ENCODE measurements around the gene UNC13A.

The UNC13A gene

DNA sequence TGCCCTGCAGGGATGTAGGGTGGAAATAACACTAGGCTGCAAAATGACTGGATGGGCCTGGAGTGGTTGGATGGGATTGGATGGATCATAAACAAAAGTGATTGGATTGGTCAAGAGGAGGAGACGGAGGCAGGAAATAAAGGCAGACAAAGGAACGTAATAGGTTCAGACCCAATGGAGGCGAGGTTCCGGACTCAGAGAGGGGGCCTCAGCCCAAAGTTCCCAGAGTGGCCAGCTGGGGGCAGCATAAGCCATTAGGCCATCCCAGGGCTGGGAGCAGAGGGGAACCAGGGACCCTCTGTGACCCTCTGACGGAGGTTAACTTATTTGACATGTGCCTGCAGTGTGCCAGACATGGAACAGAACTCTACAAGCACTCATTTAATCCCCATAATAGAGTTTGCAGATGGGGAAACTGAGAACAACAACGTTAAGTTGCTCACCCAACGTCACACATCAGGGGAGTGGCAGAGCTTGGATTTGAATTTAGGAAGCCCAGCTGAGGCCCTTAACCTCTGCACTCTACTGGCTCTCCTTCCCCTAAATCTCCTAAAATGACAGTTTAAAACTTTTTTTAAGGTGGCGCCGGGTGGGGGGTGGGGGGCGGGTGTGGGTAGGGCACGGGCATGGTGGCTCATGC, 15.8 kb upstream of the UNC13A start:
- DNase-seq: peak; percentile 72

DNA sequence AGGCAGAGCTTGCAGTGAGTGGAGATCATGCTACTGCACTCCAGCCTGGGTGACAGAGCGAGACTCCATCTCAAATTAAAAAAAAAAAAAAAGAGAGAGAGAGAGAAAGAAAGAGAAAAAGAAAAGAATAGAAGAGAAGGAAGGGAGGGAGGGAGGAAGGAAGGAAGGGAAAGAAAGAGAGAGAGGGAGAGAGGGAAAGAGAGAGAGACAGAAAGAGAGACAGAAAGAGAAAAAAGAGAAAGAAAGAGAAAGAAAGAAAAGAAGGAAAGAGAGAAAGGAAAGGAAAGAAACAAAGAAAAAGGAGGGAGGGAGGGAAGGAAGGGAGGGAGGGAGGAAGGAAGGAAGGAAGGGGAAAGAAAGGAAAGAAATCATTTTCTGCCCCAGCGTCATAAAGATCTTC, 7.0 kb upstream of the UNC13A start:
- DNase-seq: no peak

DNA sequence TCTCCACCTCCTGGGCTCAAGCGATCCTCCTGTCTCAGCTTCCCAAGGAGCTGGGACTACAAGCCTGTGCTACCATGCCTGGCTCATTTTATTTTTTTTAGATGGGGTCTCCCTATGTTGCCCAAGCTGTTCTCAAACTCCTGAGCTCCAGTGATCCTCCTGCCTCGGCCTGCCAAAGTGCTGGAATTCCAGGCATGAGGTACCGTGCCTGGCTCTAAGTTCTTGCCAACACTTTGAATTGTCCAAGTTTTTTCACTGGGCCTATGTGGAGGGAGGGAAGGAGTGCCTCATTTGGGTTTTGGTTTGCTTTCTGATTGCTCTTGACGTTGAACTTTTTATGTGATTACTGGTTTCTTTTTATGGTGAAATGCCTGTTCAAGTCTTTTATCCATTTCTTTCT, 4.4 kb upstream of the UNC13A start:
- no peak for DNase-seq

DNA sequence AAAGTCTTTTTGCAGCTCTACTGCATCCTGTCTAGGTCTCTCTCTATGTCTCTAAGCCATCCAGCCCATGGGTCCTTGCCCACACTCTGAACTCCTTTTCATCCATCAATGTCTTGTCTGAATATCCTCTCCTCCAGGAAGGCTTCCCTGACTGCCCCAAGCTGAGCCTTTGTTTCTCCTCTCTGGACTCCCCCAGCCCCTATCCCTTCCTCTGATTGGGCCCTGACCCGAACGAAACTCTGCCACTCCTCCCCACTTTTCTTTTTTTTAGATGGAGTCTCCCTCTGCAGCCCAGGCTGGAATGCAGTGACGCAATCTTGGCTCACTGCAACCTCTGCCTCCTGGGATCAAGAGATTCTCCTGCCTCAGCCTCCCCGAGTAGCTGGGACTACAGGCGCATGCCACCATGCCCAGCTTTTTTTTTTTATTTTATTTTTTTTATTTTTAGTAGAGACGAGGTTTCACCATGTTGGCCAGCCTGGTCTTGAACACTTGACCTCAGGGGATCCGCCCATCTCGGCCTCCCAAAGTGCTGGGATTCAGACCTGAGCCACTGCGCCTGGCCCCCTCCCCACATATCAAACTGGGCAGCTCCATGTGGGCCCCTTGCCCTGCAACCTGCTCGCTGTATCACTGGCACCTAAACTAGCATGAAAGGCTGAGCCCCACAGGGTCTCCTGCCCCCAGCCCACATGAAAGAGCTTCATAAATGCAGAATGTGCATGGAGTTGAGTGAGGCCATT, 870 bp upstream of the UNC13A start:
- no peak for DNase-seq

DNA sequence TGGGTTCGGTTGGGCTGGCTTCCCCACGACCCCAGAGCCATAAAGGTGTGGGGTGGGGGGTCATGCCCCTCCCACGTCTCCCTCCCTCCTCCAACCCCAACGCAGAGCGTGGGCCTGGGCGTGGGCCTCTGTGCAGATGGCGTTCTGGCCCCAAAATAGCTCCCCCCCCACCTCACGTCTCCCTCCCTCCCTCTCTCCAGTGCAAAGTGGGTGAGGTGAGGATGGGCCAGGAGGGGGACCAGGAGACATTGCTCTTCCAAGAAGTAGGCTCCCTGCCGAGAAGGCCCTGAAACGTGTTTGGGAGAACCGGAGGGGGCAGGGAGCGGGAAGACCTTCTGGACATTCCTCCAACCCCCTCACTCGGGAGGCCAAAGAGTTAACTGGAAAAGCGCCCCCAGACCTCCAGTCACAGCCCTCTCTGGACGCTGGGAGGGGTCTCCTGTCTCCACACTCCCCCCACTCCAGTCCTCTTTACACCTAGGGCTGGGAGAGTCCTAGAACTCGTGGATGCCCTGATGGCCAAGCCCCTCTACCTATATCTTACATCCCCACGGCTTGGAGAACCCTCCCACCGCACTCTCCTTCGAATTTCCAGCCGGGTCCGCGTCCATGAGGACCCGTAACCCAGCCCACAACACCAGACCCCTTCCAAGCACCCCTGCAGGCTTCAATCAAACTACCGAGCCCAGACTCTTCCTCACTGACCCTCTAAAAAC, 855 bp downstream of the UNC13A start:
- DNase-seq: no peak

DNA sequence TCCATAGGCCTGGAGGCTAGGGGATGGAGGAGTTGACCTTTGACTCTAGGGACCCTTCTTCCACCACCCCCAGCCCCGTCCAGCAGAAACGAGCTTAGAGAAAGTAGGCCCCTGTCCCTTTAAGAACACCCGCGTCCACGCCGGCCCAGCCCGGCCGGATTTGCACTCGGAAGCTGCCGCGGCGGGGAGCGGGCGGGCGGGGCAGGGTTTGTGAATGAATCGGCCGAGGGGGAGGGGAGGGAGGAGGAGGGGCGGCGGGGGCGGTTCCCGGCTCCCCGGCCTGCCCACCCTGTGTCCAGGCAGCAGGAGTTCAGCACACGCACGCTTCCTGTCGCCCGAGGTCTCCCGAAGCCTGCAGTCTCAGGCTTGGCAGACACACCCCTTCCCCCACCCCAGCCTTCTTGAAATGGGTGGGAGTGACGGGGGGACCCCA, 1.5 kb downstream of the UNC13A start:
- no peak for DNase-seq

DNA sequence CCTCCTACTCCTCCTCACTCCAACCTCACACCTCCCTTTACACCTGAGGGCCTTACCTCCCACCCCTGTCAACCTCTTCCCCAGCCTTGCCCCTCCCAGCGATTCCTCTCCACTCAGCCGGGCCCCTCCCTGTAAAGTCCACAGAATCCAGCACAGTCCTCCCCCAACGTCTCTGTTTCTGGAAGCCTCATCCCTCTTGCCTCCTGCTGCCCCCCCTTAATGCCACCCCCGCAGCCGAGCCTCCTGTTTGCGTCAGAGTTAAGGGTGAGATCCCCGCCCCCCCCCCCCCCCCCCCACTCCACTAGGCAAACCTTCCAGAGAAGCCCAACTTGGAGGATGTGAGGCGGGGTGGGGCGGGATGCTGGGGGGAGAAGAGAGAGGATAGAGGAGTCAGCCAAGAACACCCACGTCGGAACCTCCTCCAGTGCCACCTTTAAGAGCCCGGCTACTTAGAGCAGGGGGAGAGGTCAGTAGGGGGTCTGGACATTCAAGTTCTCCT, 2.1 kb downstream of the UNC13A start:
- no peak for DNase-seq

DNA sequence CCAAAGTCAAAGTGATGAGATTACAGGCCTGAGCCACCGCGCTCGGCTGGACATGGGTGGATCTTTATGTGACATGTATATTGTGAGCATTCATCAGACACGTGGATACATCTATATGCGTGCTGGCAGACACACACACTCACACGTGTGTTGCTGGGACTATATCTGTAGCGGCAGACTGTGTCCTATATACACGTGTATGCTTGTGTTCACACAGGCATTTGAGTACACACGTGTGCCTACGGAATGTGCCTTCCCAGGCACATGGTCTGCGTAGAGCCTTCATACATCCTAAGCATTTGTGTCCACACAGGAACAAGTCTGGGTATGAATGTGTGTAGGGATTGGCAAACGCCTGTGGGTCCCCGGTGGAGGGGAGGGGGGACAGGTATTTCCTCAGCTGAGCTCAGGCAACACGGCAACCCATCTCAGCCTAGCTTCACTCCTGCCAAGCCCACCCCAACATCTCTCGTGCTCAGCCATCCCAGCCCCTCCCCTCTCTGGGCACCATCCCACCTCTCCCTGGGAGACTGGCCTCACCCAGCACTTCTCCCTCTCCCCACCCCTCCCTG, 2.6 kb downstream of the UNC13A start:
- DNase-seq: no peak

DNA sequence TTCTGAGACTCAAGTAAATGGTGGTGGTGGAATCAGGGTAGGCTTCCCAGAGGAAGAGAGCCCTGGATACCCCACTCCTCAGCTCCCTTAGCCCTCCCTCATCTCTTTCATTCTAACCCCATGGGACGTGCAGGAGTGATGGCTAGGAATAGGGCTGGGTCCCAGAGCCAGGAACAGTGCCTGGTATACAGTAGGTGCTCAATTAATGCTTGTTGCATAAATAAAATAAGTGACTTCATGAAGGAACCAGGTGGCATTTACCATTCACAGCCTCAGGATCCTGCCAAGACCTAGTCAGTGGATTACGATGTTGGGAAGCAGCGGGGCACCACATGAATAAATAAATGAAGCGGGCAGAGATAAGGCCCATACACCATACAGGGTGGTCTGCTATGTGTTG, 3.9 kb downstream of the UNC13A start:
- DNase-seq: no peak

DNA sequence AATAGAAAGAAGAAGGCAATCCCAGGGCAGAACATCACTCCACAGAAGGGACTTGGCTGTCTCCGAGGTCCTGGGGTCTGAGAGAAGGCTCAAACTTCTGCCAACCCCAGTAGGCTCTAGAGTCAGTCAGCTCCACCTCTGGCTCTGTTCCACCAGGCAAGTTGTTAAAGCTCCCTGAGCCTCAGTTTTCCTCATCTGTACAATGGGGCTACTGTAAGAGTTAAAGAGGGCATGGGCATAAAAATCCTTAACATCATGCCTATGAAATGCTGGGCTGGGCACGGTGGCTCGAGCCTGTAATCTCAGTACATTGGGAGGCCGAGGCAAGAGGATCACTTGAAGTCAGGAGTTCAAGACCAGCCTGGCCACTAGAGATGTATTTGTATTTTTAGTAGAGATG, 5.1 kb downstream of the UNC13A start:
- DNase-seq: no peak

DNA sequence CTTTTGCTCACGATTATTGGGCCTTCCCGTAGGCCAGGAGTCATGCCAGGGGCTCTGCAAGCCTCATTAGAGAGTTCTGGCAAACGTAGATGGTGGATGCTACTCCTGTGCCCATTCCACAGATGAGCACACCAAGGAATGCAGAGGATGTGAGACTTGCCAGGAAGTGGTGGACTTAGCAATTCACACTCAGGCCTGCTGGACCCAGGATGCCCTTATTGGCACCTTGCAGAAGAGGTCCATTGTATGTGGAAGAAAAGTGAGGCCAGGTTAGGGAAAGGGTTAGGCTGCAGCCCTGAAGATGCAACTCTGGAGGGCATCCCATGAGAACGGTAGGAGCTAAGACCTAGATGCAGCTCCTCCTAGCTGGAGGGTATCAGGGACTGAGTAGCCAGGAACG, 5.9 kb downstream of the UNC13A start:
- no peak for DNase-seq

DNA sequence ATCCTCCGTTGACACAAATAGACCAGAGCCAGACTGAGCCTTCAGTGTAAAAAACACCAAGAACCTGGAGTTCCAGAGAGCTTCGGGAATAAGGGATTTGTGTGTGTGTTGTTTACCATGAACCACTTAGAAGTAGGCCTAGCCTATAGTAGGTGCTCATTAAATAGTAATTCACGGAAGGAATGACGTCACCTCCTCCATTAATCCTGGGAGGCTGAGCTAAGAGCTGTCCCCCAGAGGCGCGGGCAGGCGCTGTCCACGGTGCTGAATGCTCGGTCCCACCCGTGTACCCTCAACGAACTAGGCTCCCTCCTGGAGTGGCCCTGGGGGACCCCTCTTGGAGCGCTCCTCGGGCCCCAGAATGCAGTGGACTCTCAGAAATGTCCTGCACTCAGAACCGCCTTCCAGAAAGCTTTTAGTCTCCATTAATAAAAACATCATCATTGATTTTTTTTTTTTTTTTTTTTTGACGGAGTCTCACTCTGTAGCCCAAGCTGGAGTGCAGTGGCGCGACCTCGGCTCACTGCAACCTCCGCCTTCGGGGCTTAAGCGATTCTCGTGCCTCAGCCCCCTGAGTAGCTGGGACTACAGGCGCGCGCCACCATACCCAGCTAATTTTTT, 6.5 kb downstream of the UNC13A start:
- no peak for DNase-seq

DNA sequence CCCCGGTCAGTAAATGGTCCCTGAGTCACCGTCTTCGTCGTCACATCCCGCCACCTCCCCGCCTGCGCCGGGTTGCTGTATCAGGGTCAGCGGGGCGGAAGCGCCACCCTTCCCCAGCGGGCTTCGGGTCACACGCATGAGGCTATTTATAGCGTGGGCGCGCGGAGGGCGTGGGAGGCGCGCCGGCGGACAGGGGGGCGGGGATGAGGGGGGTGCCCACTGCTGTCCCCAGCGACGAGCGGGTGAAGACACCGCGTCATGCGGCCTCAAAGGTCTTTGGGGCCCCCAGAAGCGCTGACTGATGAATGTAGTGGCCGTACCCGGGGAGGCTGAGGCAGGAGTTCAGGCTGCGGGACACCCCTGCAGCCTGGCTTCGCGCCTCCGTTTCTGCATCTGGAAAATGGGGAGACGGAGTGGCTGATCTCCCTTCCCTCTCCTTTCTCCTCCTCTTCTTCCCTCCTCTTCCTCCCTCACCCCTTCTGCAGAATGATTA, 7.9 kb downstream of the UNC13A start:
- DNase-seq: peak; percentile 41

DNA sequence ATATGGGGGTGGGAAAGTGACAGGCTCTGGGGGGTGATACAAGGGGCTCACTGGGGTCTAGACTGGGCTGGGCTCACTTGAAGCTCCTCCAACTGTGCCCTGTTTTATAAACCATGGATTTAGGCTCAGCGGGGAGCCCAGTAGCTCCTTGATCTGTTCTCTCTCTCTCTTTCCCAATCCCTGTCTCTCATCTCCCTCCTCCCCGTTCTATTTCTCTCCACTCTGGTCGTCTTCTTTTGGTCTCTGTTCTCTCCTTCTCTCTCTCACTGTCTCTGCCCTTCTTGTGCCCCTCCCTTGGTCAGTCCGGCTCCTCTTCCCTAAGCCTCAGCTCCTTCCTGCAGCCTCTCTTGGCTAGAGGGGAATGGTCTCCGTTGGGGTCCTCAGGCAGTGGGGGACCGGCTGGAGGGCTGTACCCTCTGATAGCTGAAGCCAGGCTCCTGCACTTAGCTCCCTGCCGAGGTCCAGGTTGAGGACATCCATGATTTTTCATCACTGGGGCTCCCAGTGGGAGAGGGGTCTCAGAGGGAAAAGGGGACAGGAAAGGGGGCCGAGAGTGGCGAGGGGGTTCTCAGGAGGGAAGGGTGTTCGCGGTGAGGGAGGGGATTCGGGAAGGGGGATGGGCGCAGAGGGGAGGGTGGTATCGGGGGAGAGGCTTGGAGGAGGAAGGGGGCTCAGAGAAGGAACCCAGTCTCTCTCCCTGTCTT, 8.5 kb downstream of the UNC13A start:
- no peak for DNase-seq

DNA sequence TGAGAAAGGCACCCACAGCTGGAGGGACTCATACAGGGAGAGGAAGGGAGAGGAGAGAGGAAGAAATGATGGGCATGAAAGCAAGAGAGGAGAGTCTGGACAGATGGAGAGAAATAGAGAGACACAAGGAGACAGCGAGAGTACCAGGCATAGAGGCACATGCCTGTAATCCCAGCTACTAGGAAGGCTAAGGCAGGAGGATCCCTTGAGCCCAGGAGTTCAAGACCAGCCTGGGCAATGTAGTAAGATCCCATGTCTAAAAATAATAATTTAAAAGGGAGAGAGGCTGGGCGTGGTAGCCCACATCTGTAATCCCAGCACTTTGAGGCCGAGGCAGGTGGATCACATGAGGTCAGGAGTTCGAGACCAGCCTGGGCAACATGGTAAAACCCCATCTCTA, 9.3 kb downstream of the UNC13A start:
- no peak for DNase-seq

DNA sequence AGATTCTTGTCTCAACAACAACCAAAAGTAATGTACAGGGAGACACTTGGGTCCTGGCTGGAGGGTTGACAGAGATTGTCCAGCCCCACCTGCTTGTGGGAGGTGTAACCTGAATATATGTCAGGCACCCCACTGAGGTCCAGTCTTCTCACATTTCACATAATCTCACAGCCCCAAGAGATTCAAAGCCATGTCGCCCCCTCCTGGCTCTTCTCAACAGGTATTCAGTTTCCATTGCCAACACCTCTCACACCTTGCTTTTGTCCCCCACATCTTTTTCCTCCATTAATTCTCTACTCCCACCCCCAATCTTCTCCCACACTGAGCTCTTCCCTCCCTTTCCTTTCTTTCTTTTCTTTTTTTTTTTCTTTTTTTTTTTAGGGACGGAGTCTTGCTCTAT, 11.2 kb downstream of the UNC13A start:
- DNase-seq: no peak

DNA sequence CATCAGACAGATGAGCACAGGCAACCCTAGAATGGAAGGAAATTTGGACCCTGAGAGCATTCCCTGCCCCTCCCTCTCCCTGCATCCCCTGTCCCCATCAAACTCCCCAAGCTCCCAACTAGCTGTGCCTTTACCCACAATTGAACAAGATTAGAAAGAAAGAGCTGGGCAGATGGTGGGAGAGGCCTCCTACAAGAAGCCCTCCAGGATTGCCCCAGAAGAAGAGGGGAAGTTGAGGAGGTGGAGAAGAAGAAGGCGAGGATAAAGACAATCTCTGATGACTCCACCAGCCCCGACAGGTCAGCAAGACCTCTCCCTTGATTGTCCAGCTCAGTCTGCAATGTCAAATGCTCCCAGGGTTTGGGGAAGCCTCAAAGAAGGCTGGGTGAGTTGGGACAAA, 11.9 kb downstream of the UNC13A start:
- DNase-seq: no peak

DNA sequence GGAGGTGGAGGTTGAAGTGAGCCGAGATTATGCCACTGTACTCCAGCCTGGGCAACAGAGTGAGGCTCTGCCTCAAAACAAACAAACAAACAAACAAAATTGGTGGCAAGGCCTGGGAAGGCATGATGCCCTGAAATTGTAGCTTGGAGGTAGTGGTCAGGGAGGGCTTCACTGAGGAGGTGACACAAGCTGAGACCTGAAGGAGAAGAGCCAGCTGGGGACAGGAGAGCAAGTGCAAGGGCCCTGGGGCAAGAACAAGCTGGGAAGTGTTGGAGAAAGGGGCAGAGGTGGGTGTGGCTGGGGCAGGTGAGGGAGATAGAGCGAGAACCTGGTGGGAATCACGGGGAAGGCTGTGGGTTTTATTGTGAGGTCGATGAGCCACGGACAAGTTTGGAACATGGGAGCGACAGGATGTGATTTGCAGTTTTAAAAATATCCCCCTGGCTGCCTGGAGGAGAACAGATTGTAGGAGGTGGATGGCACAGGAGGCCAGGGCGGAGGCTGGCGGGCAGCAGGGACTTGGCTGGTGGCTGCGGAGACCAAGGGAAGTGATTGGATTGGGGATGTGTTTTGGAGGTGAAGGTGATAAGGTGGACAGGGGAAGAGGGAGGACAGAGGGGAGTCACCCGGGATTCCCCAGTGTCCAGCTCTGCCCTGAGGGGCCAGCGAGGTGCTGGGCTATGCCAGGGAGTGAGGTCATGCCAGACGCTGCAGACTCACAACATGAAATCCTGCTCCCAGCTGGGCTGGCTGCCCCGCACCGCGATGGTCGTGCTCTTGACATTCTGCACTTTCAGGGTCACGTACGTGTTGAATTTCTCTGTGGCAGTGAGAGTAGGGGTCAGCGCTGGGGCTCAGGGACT, 14.0 kb downstream of the UNC13A start:
- DNase-seq: no peak

DNA sequence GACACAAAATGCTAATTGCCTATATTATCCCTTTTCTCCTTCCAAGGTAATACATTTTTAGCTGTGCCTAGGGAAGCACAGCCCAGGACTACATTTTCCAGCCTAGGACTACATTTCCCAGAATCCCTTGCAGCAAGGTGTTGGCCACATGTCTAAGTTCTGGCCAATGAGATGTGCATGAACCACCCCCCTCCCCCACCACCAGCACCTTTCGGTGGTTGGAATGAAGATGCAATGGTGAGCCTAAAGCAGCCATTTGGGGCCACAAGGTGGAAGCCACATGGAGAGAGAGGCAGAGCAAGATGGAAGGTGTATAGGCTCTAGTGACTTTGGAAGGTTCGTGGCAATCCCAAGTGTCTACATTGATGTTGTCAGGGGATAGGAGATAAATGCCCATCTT, 16.2 kb downstream of the UNC13A start:
- peak; percentile 35 for DNase-seq

DNA sequence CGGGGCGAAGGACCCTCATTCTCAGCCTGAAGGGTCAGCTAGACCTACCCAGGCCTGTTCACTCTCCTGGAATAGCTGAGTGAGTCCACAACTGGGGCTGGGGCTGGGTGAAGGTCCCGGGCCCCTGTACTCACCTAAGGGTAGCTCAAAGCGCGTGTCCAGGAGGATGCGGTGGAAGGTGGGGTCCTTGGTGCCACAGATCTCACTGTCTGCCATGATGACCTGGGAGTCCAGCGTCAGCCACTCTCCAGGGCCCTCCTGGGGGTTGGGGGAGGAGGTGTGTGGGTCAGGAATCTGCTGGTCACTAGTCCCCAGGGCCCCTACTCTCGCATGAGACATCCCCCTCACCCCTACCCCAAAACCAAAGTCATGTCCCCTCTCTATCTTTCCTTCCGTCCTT, 18.7 kb downstream of the UNC13A start:
- no peak for DNase-seq

DNA sequence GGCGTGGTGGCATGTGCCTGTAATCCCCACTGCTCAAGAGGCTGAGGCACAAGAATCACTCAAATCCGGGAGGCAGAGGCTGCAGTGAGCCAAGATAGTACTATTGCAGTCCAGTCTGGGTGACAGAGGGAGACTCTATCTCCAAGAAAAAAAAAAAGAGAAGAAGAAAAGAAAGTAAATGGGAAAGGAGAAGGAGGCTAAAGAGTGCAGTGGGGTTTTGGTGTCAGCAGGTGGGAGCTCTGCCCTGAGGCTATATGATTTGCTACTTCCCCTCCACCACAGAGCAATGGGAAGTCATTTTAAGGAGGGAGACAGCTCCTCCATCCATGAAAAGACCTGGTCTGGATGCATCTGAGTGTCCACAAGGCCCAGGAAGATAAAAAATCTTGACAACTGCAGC, 23.1 kb downstream of the UNC13A start:
- DNase-seq: no peak
